ENCODE results near the gene BRSK2.
A peak's percentile ranks its signal among the peaks of the same experiment; 100 is the strongest.
"Not testable (repeated sequence)": the region's sequence is repeated elsewhere in the genome, so short reads cannot be mapped to it uniquely, and the experiment has no call there.

BRSK2 gene

GRCh38 chr11:1389932-1390568, at the start of gene BRSK2:
Gene BRSK2, plus strand, starts transcription at chr11:1389934. Its CDS starts 351 bp downstream, at chr11:1390285.
- TF ChIP-seq EZH2 (optimal IDR thresholded peaks at IDR 0.05; ENCODE audit: low read depth, low read length), result no peak
- no peak for TF ChIP-seq CTCF (IDR thresholded peaks at IDR 0.05; ENCODE audit: low read length)
- no peak for TF ChIP-seq EZH2phosphoT487 (IDR thresholded peaks at IDR 0.05; ENCODE audit: low read length)
- Histone ChIP-seq H3K27me3 (replicated peaks; ENCODE audit: insufficient read depth, low read length) (peaks cover 63% of the 10 kb centered on the region), H3K79me2 (ENCODE audit: low read length) (no peaks in the 10 kb centered on the region), H3K4me3 (ENCODE audit: low read length) (peak within 1 kb of the TSS; percentile 29), H3K27ac (ENCODE audit: low read length) (no peak within 1 kb of the TSS), H3F3A (ENCODE audit: insufficient read depth, low read length) (no peaks in the 10 kb centered on the region), H3K4me1 (ENCODE audit: low read length) (no peaks in the 10 kb centered on the region), H3K9me3 (replicated peaks; ENCODE audit: insufficient read depth, low read length) (no peaks in the 10 kb centered on the region), H3K4me2 (ENCODE audit: low read depth, low read length) (peak within 1 kb of the TSS; percentile 63; the same call in 1 of the 2 replicates), H3K9me2 (replicated peaks; ENCODE audit: insufficient read depth, low read length) (no peaks in the 10 kb centered on the region), H3K9ac (ENCODE audit: low read length) (no peak within 1 kb of the TSS), H2AFZ (ENCODE audit: low read length) (0 out of 2 replicates have a peak within 1 kb of the TSS, but pooled peaks have one; percentile 35), H3K36me3 (replicated peaks; ENCODE audit: insufficient read depth, low read length) (no peaks in the 10 kb centered on the region), H4K20me1 (ENCODE audit: insufficient read depth, low read length) (no peaks in the 10 kb centered on the region)
- DNase-seq, result no peak

DNA sequence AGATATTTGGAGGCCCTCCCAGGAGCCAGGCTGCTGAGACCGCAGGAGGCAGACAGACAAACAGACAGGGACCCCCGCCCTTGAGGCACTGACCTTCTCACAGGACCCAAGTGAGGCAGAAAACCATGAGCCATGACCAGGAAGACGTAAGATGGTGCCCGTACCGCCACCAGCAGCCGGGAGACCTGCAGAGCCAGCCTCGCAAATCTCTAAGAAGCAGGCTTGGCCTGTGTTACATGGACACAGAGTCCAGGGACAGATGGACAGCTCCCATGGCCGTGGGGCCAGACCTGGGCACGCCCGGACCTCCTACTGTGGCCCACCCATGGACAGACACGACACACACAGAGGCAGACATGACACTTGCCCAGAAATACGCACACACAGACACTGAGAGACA, 49.6 kb upstream of the BRSK2 start:
- TF ChIP-seq EZH2 (optimal IDR thresholded peaks at IDR 0.05; ENCODE audit: low read depth, low read length), result no peak
- no peak for TF ChIP-seq CTCF (IDR thresholded peaks at IDR 0.05; ENCODE audit: low read length)
- no peak for TF ChIP-seq EZH2phosphoT487 (IDR thresholded peaks at IDR 0.05; ENCODE audit: low read length)
- no peak overlapping the region for H3K9ac ChIP-seq (ENCODE audit: low read length)
- H3K9me3 ChIP-seq (replicated peaks; ENCODE audit: insufficient read depth, low read length), result no peaks in the 10 kb centered on the region
- H3F3A ChIP-seq (ENCODE audit: insufficient read depth, low read length), result peaks cover 22% of the 10 kb centered on the region
- no peaks in the 10 kb centered on the region for H3K9me2 ChIP-seq (replicated peaks; ENCODE audit: insufficient read depth, low read length)
- no peak overlapping the region for H3K4me2 ChIP-seq (ENCODE audit: low read depth, low read length)
- H2AFZ ChIP-seq (ENCODE audit: low read length), result no peak overlapping the region
- H3K4me1 ChIP-seq (ENCODE audit: low read length), result peaks cover 9% of the 10 kb centered on the region
- no peak overlapping the region for H3K4me3 ChIP-seq (ENCODE audit: low read length)
- peaks cover 30% of the 10 kb centered on the region for H3K27me3 ChIP-seq (replicated peaks; ENCODE audit: insufficient read depth, low read length)
- H3K27ac ChIP-seq (ENCODE audit: low read length), result no peak overlapping the region
- no peaks in the 10 kb centered on the region for H3K36me3 ChIP-seq (replicated peaks; ENCODE audit: insufficient read depth, low read length)
- no peak for DNase-seq
- no peaks in the 10 kb centered on the region for H4K20me1 ChIP-seq (ENCODE audit: insufficient read depth, low read length)
- H3K79me2 ChIP-seq (ENCODE audit: low read length), result no peaks in the 10 kb centered on the region

DNA sequence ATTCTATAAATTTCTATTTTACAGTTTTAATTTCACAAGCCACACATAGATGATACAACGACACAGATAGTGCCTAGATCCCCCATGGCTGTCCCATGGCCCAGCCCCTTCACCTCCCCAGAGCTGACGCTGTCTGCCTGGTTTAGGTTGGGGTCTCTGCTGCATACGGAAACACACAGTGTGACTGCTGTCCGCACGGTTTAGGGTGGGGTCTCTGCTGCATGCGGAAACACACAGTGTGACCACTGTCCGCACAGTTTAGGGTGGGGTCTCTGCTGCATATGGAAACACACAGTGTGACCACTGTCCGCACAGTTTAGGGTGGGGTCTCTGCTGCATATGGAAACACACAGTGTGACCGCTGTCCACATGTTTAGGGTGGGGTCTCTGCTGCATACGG, 48.5 kb upstream of the BRSK2 start:
- not testable (repeated sequence) for H3K4me1 ChIP-seq (ENCODE audit: low read length); H3K4me3 ChIP-seq (ENCODE audit: low read length); H2AFZ ChIP-seq (ENCODE audit: low read length); H4K20me1 ChIP-seq (ENCODE audit: insufficient read depth, low read length); H3K9ac ChIP-seq (ENCODE audit: low read length); H3K9me3 ChIP-seq (replicated peaks; ENCODE audit: insufficient read depth, low read length); H3K36me3 ChIP-seq (replicated peaks; ENCODE audit: insufficient read depth, low read length); H3K79me2 ChIP-seq (ENCODE audit: low read length); DNase-seq; H3K4me2 ChIP-seq (ENCODE audit: low read depth, low read length); H3K9me2 ChIP-seq (replicated peaks; ENCODE audit: insufficient read depth, low read length); H3K27ac ChIP-seq (ENCODE audit: low read length)
- Histone ChIP-seq H3K27me3 (replicated peaks; ENCODE audit: insufficient read depth, low read length) (peaks cover 41% of the 10 kb centered on the region), H3F3A (ENCODE audit: insufficient read depth, low read length) (peaks cover 14% of the 10 kb centered on the region)

GRCh38 chr11:1341928-1342524, 47.7 kb upstream of the BRSK2 start:
- Histone ChIP-seq H3F3A (ENCODE audit: insufficient read depth, low read length) (peaks cover 14% of the 10 kb centered on the region), H4K20me1 (ENCODE audit: insufficient read depth, low read length) (no peaks in the 10 kb centered on the region), H3K27ac (ENCODE audit: low read length) (no peak overlapping the region), H3K4me3 (ENCODE audit: low read length) (no peak overlapping the region), H3K27me3 (replicated peaks; ENCODE audit: insufficient read depth, low read length) (peaks cover 44% of the 10 kb centered on the region), H3K4me2 (ENCODE audit: low read depth, low read length) (no peak overlapping the region), H3K9ac (ENCODE audit: low read length) (no peak overlapping the region), H3K9me2 (replicated peaks; ENCODE audit: insufficient read depth, low read length) (no peaks in the 10 kb centered on the region), H3K36me3 (replicated peaks; ENCODE audit: insufficient read depth, low read length) (no peaks in the 10 kb centered on the region), H2AFZ (ENCODE audit: low read length) (no peak overlapping the region), H3K79me2 (ENCODE audit: low read length) (no peaks in the 10 kb centered on the region), H3K4me1 (ENCODE audit: low read length) (no peaks in the 10 kb centered on the region), H3K9me3 (replicated peaks; ENCODE audit: insufficient read depth, low read length) (no peaks in the 10 kb centered on the region)
- no peak for DNase-seq
- TF ChIP-seq EZH2 (optimal IDR thresholded peaks at IDR 0.05; ENCODE audit: low read depth, low read length) (no peak), CTCF (IDR thresholded peaks at IDR 0.05; ENCODE audit: low read length) (no peak), EZH2phosphoT487 (IDR thresholded peaks at IDR 0.05; ENCODE audit: low read length) (no peak)
